Progenitor cell of endocrine pancreas (in vitro differentiated cells): Measurements from ENCODE around the gene DEXI. TPM values are rescaled to one million over a fixed set of nuclear protein-coding genes. Genes with fewer than 3 reads are reported as not detected.
A peak's percentile ranks its signal among the peaks of the same experiment; 100 is the strongest.
"Not testable (repeated sequence)": the region's sequence is repeated elsewhere in the genome, so short reads cannot be mapped to it uniquely, and the experiment has no call there.

Experiments
- DNase-seq: peaks from one replicate; pipeline ENCODE4 v3.0.0; 2021; ENCODE audit warnings: low spot score; ENCODE audit not compliant: unreplicated experiment
- H3K27ac Mint-ChIP-seq: 2 replicates; pipeline ENCODE4 v1.8.0; 2021; ENCODE audit warnings: mild to moderate bottlenecking, moderate library complexity, mixed read lengths
- H3K27me3 Mint-ChIP-seq: 2 replicates; pipeline ENCODE4 v1.8.0; 2021; ENCODE audit warnings: mixed read lengths
- H3K36me3 Mint-ChIP-seq: 2 replicates; pipeline ENCODE4 v1.8.0; 2022; ENCODE audit warnings: mixed read lengths; ENCODE audit not compliant: insufficient read depth
- H3K4me1 Mint-ChIP-seq: 2 replicates; pipeline ENCODE4 v1.8.0; 2021; ENCODE audit warnings: low read depth, mixed read lengths
- H3K4me3 Mint-ChIP-seq: 2 replicates; pipeline ENCODE4 v1.8.0; 2021; ENCODE audit warnings: low read depth, mild to moderate bottlenecking, moderate library complexity, mixed read lengths
- H3K9me3 Mint-ChIP-seq: 2 replicates; pipeline ENCODE4 v1.8.0; 2021; ENCODE audit warnings: low read depth, mixed read lengths
- total RNA-seq: library from RNA; stranded (reverse); gene quantifications from 2 replicates; pipeline ENCODE4 v1.2.1, GENCODE V29; 2021
- TF ChIP-seq, protein P1 (sequence below): fragments of 200-600 bp; sonication (generic); IDR thresholded peaks from one replicate; pipeline ENCODE4 v1.5.0; 2021; ENCODE audit warnings: antibody characterized with exemption, mild to moderate bottlenecking; ENCODE audit not compliant: unreplicated experiment

Gene DEXI
- total RNA-seq, 1 donor from 2014 or later, result 31.2 TPM

DNA sequence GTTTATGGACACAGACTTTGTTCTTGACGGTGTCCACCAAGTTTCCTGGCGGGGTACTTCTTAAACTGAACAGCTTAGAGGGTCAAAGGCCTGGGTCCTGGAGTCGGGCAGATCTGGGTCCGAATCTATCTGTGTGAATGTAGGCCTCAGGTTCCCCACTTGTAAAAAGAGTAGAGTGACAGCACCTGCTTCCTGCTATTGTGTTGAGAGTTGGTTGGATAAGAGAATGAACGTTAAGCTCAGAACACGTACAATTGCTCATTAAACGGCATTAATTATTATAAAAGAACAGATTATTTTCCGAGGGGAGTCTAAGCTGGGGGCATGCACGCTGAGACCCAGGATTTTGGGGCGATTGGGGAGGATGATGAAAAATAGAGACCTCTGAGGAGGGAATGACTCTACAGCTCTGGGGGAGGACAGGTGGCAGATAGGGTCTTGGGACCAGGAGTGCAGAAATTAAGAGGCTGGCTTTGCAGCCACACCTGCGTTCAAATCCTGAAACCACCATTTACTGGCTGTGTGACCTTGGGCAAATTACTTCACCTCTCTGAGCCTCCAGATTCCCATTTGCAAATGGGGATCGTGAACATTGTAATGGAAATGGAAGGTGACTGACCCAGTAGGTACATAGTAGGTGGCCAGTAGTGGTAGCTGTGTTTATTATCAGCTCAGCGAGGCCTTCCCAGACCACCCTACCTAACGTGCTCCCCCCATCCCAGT, 3.0 kb upstream of the DEXI start:
- no peak for DNase-seq
- TF ChIP-seq, protein P1, sequence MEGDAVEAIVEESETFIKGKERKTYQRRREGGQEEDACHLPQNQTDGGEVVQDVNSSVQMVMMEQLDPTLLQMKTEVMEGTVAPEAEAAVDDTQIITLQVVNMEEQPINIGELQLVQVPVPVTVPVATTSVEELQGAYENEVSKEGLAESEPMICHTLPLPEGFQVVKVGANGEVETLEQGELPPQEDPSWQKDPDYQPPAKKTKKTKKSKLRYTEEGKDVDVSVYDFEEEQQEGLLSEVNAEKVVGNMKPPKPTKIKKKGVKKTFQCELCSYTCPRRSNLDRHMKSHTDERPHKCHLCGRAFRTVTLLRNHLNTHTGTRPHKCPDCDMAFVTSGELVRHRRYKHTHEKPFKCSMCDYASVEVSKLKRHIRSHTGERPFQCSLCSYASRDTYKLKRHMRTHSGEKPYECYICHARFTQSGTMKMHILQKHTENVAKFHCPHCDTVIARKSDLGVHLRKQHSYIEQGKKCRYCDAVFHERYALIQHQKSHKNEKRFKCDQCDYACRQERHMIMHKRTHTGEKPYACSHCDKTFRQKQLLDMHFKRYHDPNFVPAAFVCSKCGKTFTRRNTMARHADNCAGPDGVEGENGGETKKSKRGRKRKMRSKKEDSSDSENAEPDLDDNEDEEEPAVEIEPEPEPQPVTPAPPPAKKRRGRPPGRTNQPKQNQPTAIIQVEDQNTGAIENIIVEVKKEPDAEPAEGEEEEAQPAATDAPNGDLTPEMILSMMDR, result no peak
- Mint-ChIP-seq H3K27me3 (no peaks in the 10 kb centered on the region), H3K4me3 (peak overlapping the region; percentile 86), H3K4me1 (peaks cover 28% of the 10 kb centered on the region), H3K27ac (peak overlapping the region; percentile 85), H3K9me3 (no peaks in the 10 kb centered on the region), H3K36me3 (no peaks in the 10 kb centered on the region)

DNA sequence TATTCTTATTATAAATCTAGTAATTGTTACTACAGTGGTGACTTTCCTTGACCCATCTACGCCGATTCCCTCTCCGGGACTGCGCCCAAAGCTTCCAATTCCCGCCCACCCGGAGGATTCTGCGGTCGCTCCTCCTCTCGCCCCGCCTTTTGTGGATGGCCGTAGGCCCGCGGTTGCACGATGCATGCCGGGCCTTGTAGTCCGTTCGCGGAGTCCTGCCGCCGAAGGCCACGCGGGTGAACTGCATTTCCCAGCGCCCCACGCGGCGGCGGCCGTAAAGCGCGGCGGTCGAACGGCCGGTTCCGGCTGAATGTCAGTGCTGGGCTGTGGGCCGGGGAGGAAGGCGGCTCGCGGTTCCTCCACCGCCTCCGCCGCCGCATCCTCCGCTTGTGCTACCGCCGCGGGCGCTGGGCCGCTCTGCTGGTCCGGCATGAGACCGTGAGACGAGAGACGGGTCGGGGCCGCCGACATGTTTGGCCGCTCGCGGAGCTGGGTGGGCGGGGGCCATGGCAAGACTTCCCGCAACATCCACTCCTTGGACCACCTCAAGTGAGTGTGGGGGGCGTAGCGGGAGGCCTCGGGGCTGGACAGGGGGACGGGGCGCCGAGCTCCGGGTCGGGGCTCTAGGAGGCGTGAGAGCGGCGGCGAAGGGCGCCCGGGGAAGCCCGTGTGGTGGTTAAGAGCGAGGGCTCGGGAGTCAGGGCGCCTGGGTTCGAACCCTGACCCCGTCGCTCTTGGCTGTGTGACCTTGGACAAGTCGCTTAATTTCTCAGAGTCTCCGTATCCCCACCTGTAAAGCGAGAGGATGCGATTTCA, 2.2 kb upstream of the DEXI start, which contains the start of gene CLEC16A:
TSS of gene CLEC16A (plus strand) at position 316 of the 816 bp plus-strand sequence. CDS start at position 470, 154 bp downstream.
- H3K9me3 Mint-ChIP-seq, result no peaks in the 10 kb centered on the region
- H3K27ac Mint-ChIP-seq, result peak within 1 kb of the TSS; percentile 85
- H3K36me3 Mint-ChIP-seq, result peaks cover 1% of the 10 kb centered on the region
- peaks cover 33% of the 10 kb centered on the region for H3K4me1 Mint-ChIP-seq
- TF ChIP-seq, protein P1, result peak; percentile 6
- DNase-seq, result peak; percentile 92
- H3K4me3 Mint-ChIP-seq, result peak within 1 kb of the TSS; percentile 86
- H3K27me3 Mint-ChIP-seq, result no peaks in the 10 kb centered on the region

DNA sequence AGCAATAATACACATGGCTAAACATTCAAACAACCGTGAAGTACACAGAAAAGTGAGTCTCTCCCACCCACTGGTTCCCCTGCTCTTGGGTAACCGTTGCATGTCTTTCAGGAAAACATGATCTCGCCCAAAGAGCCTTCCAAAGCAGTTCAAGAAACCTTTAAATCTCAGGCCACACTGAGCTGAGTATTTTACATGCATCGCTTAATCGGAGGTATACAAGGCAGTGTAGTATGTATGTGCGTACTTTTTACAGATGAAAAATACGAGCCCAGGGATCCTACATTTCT, 741 bp upstream of the DEXI start:
- DNase-seq, result no peak
- Mint-ChIP-seq H3K4me3 (peak overlapping the region; percentile 70), H3K27me3 (no peaks in the 10 kb centered on the region), H3K27ac (no peak overlapping the region), H3K4me1 (peaks cover 36% of the 10 kb centered on the region), H3K9me3 (no peaks in the 10 kb centered on the region), H3K36me3 (peaks cover 2% of the 10 kb centered on the region)
- TF ChIP-seq, protein P1, result no peak

DNA sequence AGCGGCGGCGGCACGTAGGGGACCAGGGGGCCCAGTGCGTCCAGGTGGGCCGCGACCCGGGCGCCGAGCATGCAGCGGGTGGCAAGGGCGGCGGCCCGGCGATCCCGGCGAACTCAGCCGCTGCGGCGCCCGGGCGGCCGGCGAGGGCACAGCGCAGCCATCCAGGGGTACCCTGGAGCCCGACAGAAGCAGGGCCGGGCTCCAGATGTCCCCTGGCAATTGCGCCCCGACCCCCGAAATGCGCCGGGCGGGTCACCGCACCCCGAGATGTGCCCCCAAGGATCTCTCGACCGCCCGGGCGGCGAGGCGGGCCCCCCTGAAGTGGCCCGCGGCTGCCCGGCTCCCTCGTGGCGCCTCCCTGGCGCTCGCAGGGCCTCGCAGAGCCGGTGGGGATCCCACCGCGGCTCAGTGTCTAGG, 325 bp downstream of the DEXI start:
- not testable (repeated sequence) for H3K27me3 Mint-ChIP-seq, DNase-seq, H3K36me3 Mint-ChIP-seq, H3K9me3 Mint-ChIP-seq, H3K27ac Mint-ChIP-seq
- H3K4me1 Mint-ChIP-seq, result peaks cover 34% of the 10 kb centered on the region
- H3K4me3 Mint-ChIP-seq, result peak overlapping the region; percentile 84

DNA sequence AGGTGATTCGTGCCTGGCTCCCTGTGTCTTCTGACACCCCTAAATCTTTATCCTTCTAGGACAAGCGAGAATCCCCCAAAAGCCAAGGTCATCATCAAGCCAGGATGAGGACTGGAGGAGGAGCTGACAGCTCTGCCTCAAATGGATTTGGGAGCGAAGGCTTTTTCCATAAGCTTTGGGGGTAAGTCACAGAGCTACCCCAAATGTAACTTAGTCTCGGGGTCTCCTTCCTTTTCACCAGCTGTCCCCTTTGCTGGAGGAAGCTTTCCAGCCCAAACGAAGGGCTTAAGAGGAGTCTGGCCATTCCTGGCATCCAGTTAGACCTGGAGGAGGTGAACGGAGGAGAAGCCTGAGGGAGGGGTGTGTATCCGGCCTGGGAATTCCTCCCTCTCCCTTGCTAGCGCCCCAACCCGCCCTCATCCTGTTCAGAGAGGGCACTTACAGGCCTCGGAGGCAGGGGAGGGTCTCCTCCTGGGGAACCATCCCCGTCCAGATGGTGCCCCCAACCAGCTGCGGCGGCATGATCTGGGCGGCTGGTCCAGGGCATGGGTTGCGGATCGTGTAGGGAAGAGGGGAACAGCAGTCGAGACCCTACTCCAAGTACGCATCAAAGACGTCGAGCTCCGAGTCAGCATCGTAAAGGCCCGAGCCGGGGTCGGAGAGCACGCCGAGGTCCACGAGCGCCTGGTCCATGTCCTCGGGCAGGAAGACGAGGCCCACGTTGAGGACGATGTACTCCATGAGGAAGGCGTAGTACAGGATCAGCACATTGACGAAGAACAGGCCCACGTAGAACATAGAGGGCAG, 938 bp downstream of the DEXI start:
- Mint-ChIP-seq H3K36me3 (peaks cover 2% of the 10 kb centered on the region), H3K27ac (peak overlapping the region; percentile 24), H3K9me3 (no peaks in the 10 kb centered on the region), H3K27me3 (no peaks in the 10 kb centered on the region), H3K4me3 (peak overlapping the region; percentile 84), H3K4me1 (peaks cover 33% of the 10 kb centered on the region)
- TF ChIP-seq, protein P1, result no peak
- no peak for DNase-seq
